Skeletal muscle tissue (tissue), 4 donors: ENCODE data around the gene NOX4. TPM values are rescaled to one million over a fixed set of nuclear protein-coding genes. Genes with fewer than 3 reads are reported as not detected.

ENCODE experiments used
- H3K27ac ChIP-seq: one replicate; pipeline ENCODE4 v1.7.0; 2013; ENCODE audit warnings: mild to moderate bottlenecking, low read depth, low read length, inconsistent platforms
- H3K27me3 ChIP-seq, 3 donors: one replicate each; pipeline ENCODE4 v1.7.0; 2013; ENCODE audit warnings: low read length in 3 of 3; ENCODE audit not compliant: control insufficient read depth in 3 of 3, insufficient read depth in 3 of 3
- H3K36me3 ChIP-seq, 3 donors: one replicate each; pipeline ENCODE4 v1.7.0; 2013; ENCODE audit warnings: low read length in 3 of 3; ENCODE audit not compliant: control insufficient read depth in 3 of 3, insufficient read depth in 3 of 3
- H3K4me1 ChIP-seq, 3 donors: one replicate each; pipeline ENCODE4 v1.7.0; 2013; ENCODE audit warnings: low read length in 3 of 3, mild to moderate bottlenecking in 3 of 3; ENCODE audit not compliant: control insufficient read depth in 3 of 3, insufficient read depth in 3 of 3
- H3K4me3 ChIP-seq, 3 donors: one replicate each; pipeline ENCODE4 v1.7.0; 2013; ENCODE audit warnings: low read length in 3 of 3
- H3K9ac ChIP-seq, 3 donors: one replicate each; pipeline ENCODE4 v1.7.0; 2013; ENCODE audit warnings: low read length in 3 of 3, mild to moderate bottlenecking in 3 of 3, moderate library complexity in 2 of 3, low read depth in 1 of 3
- H3K9me3 ChIP-seq, 3 donors: one replicate each; pipeline ENCODE4 v1.7.0; 2013; ENCODE audit warnings: low read length in 3 of 3; ENCODE audit not compliant: control insufficient read depth in 3 of 3
- total RNA-seq: library from RNA; depleted of rRNA; stranded (reverse); fragments of >200 nt; gene quantifications from one replicate; pipeline ENCODE4 v1.2.3, GENCODE V29; 2014
- donor health status: Osteomylitis.

Gene NOX4
- total RNA-seq, 1 donor from 2014 or later = 5.2 TPM

DNA sequence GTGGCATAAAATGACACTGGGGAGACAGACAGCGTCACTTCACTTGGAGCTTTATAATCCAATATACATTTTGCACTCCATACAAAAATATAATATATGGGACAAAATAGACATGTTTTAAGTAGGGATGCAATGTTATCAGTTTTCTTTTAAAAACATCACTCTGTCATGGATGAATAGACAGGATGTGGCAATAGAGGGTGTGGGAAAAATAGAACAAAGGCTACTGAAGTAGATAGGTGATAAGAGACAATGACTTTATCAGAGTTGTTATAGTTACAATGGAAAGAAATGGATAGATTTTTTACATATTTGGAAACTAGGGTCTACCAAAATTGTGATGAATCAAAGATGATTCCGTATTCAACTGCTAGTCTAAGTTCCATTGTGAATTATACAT, 13.1 kb upstream of the NOX4 start:
- H3K9me3 ChIP-seq = no peaks in the 10 kb centered on the region
- H3K4me1 ChIP-seq = no peaks in the 10 kb centered on the region
- H3K9ac ChIP-seq = no peak overlapping the region
- no peak overlapping the region for H3K27ac ChIP-seq
- H3K4me3 ChIP-seq = no peak overlapping the region
- H3K36me3 ChIP-seq = no peaks in the 10 kb centered on the region
- no peaks in the 10 kb centered on the region for H3K27me3 ChIP-seq

DNA sequence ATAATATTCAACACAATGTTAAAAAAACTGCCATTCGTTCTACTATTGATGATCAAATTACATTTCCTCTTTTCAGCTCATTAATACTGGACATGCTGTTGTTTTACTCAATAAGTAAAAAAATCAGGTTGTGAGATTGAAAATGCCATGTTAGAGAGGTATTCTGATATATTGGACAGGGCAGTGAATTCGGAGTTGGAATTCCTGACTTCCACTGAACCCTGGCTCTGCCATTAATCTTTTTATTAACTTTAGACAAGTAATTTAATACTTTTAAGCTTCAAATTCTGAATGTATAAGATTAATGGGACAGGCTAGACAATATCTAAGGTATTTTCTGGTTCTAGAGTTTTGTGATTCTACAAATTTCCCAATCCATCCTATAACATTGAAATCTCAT, 12.2 kb upstream of the NOX4 start:
- H3K27me3 ChIP-seq = no peaks in the 10 kb centered on the region
- no peak overlapping the region for H3K9ac ChIP-seq
- no peaks in the 10 kb centered on the region for H3K36me3 ChIP-seq
- no peaks in the 10 kb centered on the region for H3K9me3 ChIP-seq
- H3K4me1 ChIP-seq = no peaks in the 10 kb centered on the region
- no peak overlapping the region for H3K4me3 ChIP-seq
- H3K27ac ChIP-seq = no peak overlapping the region

DNA sequence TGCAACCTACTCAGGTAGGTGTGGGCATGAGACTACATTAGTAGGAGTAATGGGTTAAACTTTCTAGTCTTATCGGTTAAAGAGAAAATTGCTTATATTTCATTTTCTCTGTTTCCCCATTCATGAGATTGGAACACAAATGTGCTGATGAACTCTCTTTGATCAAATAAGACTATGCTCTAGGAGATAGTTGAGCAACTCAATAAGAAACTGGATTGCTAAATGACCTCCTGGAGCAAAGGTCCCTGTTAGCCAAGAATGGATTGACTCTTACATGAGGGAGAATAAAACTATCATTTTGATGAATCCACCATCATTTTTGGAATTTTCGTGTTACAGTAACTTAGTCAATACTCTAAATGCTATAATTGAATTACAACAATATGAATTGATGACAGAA, 11.1 kb upstream of the NOX4 start:
- Histone ChIP-seq H3K27me3 (no peaks in the 10 kb centered on the region), H3K4me3 (no peak overlapping the region), H3K4me1 (no peaks in the 10 kb centered on the region), H3K9ac (no peak overlapping the region), H3K9me3 (no peaks in the 10 kb centered on the region), H3K36me3 (no peaks in the 10 kb centered on the region), H3K27ac (no peak overlapping the region)

DNA sequence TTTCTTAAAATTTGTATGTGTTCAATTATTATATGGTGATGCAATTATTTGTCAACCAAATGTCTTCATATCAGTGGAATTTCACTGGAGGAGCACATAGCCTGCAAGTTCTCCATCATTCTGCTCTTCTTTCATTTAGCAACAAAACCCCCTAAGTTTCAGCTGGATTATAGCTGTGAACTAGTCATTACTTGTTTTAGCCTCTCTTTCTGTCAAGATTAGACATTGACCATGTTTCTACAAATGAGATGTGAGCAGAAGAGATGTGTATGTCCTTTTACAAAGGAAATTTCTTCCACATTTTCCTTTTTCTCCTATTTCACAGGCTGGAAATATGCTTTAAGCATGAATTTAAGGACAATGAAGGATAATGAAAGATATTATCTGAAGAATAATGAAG, 9.2 kb upstream of the NOX4 start:
- Histone ChIP-seq H3K4me3 (no peak overlapping the region), H3K36me3 (no peaks in the 10 kb centered on the region), H3K9me3 (no peaks in the 10 kb centered on the region), H3K9ac (no peak overlapping the region), H3K27ac (no peak overlapping the region), H3K4me1 (no peaks in the 10 kb centered on the region), H3K27me3 (no peaks in the 10 kb centered on the region)

DNA sequence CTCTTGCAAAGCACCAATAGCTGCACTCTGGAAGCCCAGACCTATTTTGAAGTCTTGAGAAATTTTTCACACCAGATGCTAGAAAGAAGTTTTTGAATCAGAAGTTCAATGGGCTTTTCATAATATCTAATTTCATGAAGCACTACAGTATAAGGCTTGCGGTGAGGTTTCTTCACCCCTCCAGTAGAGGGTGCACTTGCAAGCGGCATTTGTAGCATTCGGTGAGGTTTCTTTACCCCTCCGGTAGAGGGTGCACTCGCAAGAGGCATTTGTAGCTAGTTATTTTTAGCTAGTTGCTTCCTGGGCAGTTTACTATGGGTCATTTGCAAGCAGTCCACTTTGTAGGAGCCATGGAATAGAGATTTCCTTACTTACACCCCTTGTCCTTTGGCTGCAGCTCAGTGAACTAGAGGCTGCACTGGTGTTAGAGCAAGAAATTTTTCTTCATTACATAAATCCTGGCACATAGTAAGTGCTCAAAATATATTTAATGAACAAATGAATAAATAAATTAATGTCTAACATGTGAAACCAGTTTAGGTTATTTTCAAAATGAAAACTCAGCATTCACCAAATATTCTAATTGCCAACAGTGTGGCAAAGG, 7.8 kb upstream of the NOX4 start:
- Histone ChIP-seq H3K4me3 (no peak overlapping the region), H3K4me1 (no peaks in the 10 kb centered on the region), H3K9me3 (no peaks in the 10 kb centered on the region), H3K9ac (no peak overlapping the region), H3K27me3 (no peaks in the 10 kb centered on the region), H3K36me3 (no peaks in the 10 kb centered on the region), H3K27ac (no peak overlapping the region)

DNA sequence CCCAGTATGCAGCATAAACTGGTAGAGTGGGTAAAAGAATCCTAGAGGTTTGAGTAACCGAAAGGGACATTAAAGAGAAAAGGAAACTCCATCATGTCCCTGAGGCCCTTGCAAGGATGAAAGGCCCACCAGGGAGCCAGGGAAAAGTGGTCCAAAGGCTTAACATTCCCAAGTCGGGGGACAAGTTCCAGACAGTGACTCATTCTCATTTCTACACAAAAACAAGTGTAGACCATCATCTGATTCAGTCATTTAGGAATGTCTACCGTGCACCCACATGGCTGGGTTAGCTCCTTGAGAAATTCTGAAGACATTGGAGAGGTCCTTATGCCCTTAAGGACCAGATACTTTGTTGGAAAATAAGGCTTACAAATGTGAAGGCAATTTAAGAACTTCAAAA, 4.8 kb upstream of the NOX4 start:
- Histone ChIP-seq H3K36me3 (no peaks in the 10 kb centered on the region), H3K27me3 (peaks cover 0 to 2% (median 0%) of the 10 kb centered on the region in 3 donors), H3K27ac (no peak overlapping the region), H3K4me1 (no peaks in the 10 kb centered on the region), H3K9ac (no peak overlapping the region), H3K4me3 (no peak overlapping the region), H3K9me3 (no peaks in the 10 kb centered on the region)

DNA sequence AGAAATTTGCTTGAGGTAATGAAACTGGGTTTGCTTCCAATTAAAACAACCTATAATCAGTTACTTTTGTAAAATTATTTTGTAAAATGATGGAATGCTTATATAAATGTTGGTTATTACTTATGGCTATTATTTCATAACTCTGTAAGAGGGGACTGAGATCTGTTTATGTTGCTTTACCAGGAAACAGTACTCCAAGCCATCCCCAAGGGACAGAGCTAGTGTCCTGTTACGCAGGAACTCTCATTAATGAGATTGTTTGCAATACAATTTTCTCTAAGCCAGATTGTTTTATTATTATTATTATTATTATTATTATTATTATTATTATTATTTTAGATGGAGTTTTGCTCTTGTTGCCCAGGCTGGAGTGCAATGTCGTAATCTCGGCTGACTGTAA, 2.3 kb upstream of the NOX4 start:
- H3K9me3 ChIP-seq = no peaks in the 10 kb centered on the region
- no peak overlapping the region for H3K9ac ChIP-seq
- no peak overlapping the region for H3K4me3 ChIP-seq
- H3K4me1 ChIP-seq = no peaks in the 10 kb centered on the region
- no peak overlapping the region for H3K27ac ChIP-seq
- no peaks in the 10 kb centered on the region for H3K36me3 ChIP-seq
- H3K27me3 ChIP-seq = peaks cover 0 to 2% (median 0%) of the 10 kb centered on the region in 3 donors

DNA sequence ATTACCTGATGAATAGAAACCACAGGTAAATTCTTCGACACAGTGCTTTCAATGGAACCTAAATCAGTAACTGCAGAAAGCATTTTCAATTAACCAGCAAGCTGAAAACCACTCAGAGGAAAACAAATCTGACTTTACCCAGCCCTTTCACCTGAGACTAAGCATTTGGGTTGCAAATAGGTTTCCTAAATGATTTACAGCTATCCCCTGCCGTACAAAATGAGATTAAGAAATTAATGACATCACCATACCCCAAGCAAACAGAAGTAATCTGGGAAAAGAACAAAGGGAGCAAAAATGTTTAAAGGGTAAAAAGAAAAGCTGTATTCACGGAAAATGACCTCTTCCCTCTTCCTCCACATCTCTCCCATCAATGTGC, 584 bp downstream of the NOX4 start:
- Histone ChIP-seq H3K36me3 (no peaks in the 10 kb centered on the region), H3K27ac (no peak overlapping the region), H3K9ac (peak overlapping the region in 2 of 3 donors; percentile 8 to 64), H3K27me3 (peaks cover 0 to 2% (median 0%) of the 10 kb centered on the region in 3 donors), H3K4me3 (peak overlapping the region; percentile 17 to 64 (median 60)), H3K9me3 (no peaks in the 10 kb centered on the region), H3K4me1 (no peaks in the 10 kb centered on the region)

DNA sequence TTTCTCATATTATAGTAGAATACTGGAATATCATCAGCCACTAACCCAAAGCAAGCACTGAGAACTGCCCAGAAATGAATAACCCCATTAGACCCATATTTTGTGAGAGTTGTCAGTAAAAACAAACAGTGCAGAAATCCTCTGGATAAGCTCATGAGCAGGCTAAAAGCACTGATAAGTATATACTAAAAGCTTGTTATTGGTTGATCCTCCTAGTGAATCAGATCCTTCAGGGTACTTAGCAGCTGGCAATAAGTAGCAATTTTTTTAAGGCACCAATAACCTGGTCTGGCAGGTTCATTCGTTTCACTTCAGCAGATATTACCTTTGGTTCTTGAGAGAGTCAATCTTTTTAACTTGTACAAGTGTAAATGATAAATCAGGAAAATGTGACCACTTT, 1.2 kb downstream of the NOX4 start:
- no peaks in the 10 kb centered on the region for H3K36me3 ChIP-seq
- peak overlapping the region in 1 of 3 donors; percentile 60 for H3K4me3 ChIP-seq
- H3K27ac ChIP-seq = no peak overlapping the region
- no peaks in the 10 kb centered on the region for H3K4me1 ChIP-seq
- H3K9ac ChIP-seq = no peak overlapping the region
- H3K27me3 ChIP-seq = peaks cover 0 to 2% (median 0%) of the 10 kb centered on the region in 3 donors
- no peaks in the 10 kb centered on the region for H3K9me3 ChIP-seq

DNA sequence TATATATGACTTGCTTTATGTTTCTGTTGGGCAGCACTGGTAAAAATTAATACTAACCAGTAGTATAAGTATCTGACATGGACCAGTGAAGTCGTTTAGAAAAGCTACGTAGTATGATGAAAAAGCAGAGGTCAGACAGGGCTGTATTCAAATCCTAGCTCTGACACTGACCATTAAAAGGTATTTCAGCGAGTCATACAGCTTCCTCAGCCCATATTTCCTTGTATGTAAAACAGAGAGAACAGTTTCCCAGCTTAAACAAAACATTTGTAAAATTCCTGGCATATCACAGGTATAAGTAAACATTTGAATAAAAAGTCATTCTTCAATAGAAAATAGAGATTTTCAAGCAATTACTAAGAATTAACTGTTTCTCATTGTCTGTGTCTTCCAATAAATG, 4.2 kb downstream of the NOX4 start:
- Histone ChIP-seq H3K4me3 (no peak overlapping the region), H3K4me1 (no peaks in the 10 kb centered on the region), H3K36me3 (no peaks in the 10 kb centered on the region), H3K27ac (no peak overlapping the region), H3K9ac (no peak overlapping the region), H3K27me3 (peaks cover 0 to 2% (median 0%) of the 10 kb centered on the region in 3 donors), H3K9me3 (no peaks in the 10 kb centered on the region)

DNA sequence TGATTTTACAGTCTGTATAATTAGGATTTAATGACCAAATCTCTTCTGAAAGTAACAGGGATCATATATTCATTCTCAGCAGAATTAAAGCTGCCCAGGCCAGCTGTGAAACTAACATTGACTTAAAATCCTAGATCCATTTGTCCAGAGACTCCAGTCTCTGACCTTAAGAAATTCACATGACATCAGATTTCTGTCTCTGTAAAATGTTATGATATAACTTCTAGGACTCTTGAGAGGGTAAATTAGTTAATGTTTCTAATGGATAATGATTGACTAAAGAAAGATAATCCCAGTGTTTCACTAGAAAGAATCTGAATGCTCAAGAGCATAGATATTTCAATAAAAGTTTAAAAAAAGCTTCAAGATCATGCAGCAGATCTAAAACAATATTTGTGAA, 6.3 kb downstream of the NOX4 start:
- Histone ChIP-seq H3K27me3 (no peaks in the 10 kb centered on the region), H3K27ac (no peak overlapping the region), H3K36me3 (no peaks in the 10 kb centered on the region), H3K4me1 (no peaks in the 10 kb centered on the region), H3K9ac (no peak overlapping the region), H3K9me3 (no peaks in the 10 kb centered on the region), H3K4me3 (no peak overlapping the region)
